ENCODE measurements around the gene APOL6.
"Not testable (repeated sequence)": the region's sequence is repeated elsewhere in the genome, so short reads cannot be mapped to it uniquely, and the experiment has no call there.

APOL6 gene

GRCh38 chr22:35674335-35674734, 26.1 kb downstream of the APOL6 start:
- DNase-seq (ENCODE audit: insufficient read length, low spot score) (no peak), FAIRE-seq (no peak)

GRCh38 chr22:35676065-35676464, 27.8 kb downstream of the APOL6 start:
- DNase-seq (ENCODE audit: insufficient read length, low spot score); FAIRE-seq: not testable (repeated sequence)

GRCh38 chr22:35677460-35678187, 29.4 kb downstream of the APOL6 start:
- no peak for FAIRE-seq
- no peak for DNase-seq (ENCODE audit: insufficient read length, low spot score)

GRCh38 chr22:35678836-35679235, 30.6 kb downstream of the APOL6 start:
- no peak for FAIRE-seq
- no peak for DNase-seq (ENCODE audit: insufficient read length, low spot score)

GRCh38 chr22:35679492-35679891, 31.2 kb downstream of the APOL6 start:
- not testable (repeated sequence) for FAIRE-seq; DNase-seq (ENCODE audit: insufficient read length, low spot score)

GRCh38 chr22:35681454-35682052, 33.3 kb downstream of the APOL6 start:
- no peak for FAIRE-seq
- no peak for DNase-seq (ENCODE audit: insufficient read length, low spot score)

GRCh38 chr22:35683560-35683959, 35.3 kb downstream of the APOL6 start:
- FAIRE-seq = no peak
- DNase-seq (ENCODE audit: insufficient read length, low spot score) = no peak

- FAIRE-seq = no peak
- no peak for DNase-seq (ENCODE audit: insufficient read length, low spot score)
These were observed 36.0 kb downstream of the APOL6 start for GRCh38 chr22:35684270-35684700.

- DNase-seq (ENCODE audit: insufficient read length, low spot score) (no peak), FAIRE-seq (no peak)
These were observed 36.5 kb downstream of the APOL6 start for GRCh38 chr22:35684732-35685131.

- FAIRE-seq (no peak), DNase-seq (ENCODE audit: insufficient read length, low spot score) (no peak)
These were observed 37.5 kb downstream of the APOL6 start for GRCh38 chr22:35685731-35686130.

GRCh38 chr22:35686298-35686697, 38.1 kb downstream of the APOL6 start:
- FAIRE-seq = peak; percentile 54
- no peak for DNase-seq (ENCODE audit: insufficient read length, low spot score)

GRCh38 chr22:35687461-35687860, 39.2 kb downstream of the APOL6 start:
- no peak for DNase-seq (ENCODE audit: insufficient read length, low spot score)
- FAIRE-seq = no peak

- no peak for FAIRE-seq
- DNase-seq (ENCODE audit: insufficient read length, low spot score) = no peak
These were observed 40.8 kb downstream of the APOL6 start for GRCh38 chr22:35688913-35689675.

- DNase-seq (ENCODE audit: insufficient read length, low spot score) = no peak
- no peak for FAIRE-seq
These were observed 41.8 kb downstream of the APOL6 start for GRCh38 chr22:35690001-35690400.

- FAIRE-seq = no peak
These were observed 47.0 kb downstream of the APOL6 start for GRCh38 chr22:35695202-35695601.

GRCh38 chr22:35697142-35697541, 48.9 kb downstream of the APOL6 start:
- DNase-seq (ENCODE audit: insufficient read length, low spot score) (no peak), FAIRE-seq (no peak)

More at GRCh38 chr22:35695202-35695601, 47.0 kb downstream of the APOL6 start:
- no peak for DNase-seq (ENCODE audit: insufficient read length, low spot score)

- FAIRE-seq; DNase-seq (ENCODE audit: insufficient read length, low spot score): not testable (repeated sequence)
These were observed 51.6 kb downstream of the APOL6 start for GRCh38 chr22:35699852-35700251.

- no peak for FAIRE-seq
These were observed 55.8 kb downstream of the APOL6 start for GRCh38 chr22:35703861-35704584.

GRCh38 chr22:35705141-35705540, 56.9 kb downstream of the APOL6 start:
- no peak for DNase-seq (ENCODE audit: insufficient read length, low spot score)

More at GRCh38 chr22:35703861-35704584, 55.8 kb downstream of the APOL6 start:
- DNase-seq (ENCODE audit: insufficient read length, low spot score) = no peak

GRCh38 chr22:35708453-35708852, 60.2 kb downstream of the APOL6 start:
- DNase-seq (ENCODE audit: insufficient read length, low spot score) = no peak

More at GRCh38 chr22:35705141-35705540, 56.9 kb downstream of the APOL6 start:
- FAIRE-seq = no peak

GRCh38 chr22:35708917-35709316, 60.7 kb downstream of the APOL6 start:
- FAIRE-seq = no peak

More at GRCh38 chr22:35708453-35708852, 60.2 kb downstream of the APOL6 start:
- FAIRE-seq = no peak

More at GRCh38 chr22:35708917-35709316, 60.7 kb downstream of the APOL6 start:
- DNase-seq (ENCODE audit: insufficient read length, low spot score) = no peak

All from GM19239 (cell line).